ENCODE results near the gene ABCC4.

ABCC4 gene

GRCh38 chr13:94984958-94985357, 316.3 kb downstream of the ABCC4 start:
- DNase-seq: no peak

- no peak for DNase-seq
Observed at GRCh38 chr13:94978516-94978915, 322.7 kb downstream of the ABCC4 start.

- DNase-seq: no peak
Observed at GRCh38 chr13:94974015-94974951, 327.0 kb downstream of the ABCC4 start.

GRCh38 chr13:94972262-94972661, 329.0 kb downstream of the ABCC4 start:
- no peak for DNase-seq

All from activated CD4-positive, alpha-beta T cell treated with anti-CD3 and anti-CD28 coated beads, Interleukin-10, Interleukin-2, amounts not matched to agents 100 ng/mL and 50 ng/mL, durations not matched to agents 16 hours and 8 hours (primary cell).